C4-2B (cell line): ENCODE measurements around the gene SMOC1.

ENCODE experiments used
- H3K27ac ChIP-seq: fragments of 450-650 bp; 2 replicates; pipeline ENCODE4 v1.5.1; 2017
- CTCF ChIP-seq: fragments of 450-650 bp; conservative IDR thresholded peaks from 2 replicates; pipeline ENCODE4 v1.5.1; 2017; ENCODE audit warnings: mild to moderate bottlenecking
- ZFX ChIP-seq: fragments of 450-650 bp; IDR thresholded peaks from 2 replicates; pipeline ENCODE4 v1.6.1; 2017

The SMOC1 gene

GRCh38 chr14:69868363-69868963 is 10.8 kb upstream of the SMOC1 start:
- no peak overlapping the region for H3K27ac ChIP-seq
- TF ChIP-seq CTCF, result no peak
- no peak for TF ChIP-seq ZFX

DNA sequence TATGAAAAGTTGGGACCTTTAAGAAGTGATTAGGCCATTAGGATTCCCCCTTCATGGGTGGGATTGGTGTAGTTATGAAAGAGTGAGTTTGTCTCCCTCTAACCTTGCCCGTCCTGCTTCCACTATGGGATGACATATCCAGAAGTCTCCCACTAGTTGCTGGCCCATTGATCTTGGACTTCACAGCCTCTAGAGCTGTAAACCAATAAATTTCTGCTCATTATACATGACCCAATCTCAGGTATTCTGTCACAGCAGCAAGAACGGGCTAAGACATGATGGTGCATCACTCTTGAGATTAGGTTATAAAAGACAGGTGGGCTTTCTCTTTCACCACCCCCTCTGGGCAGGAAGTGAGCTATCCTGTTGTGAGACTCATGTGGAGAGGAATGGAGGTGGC is 8.6 kb upstream of the SMOC1 start:
- H3K27ac ChIP-seq, result no peak overlapping the region
- TF ChIP-seq CTCF (no peak), ZFX (no peak)

- TF ChIP-seq CTCF (no peak), ZFX (no peak)
- no peak overlapping the region for H3K27ac ChIP-seq
These were observed 5.1 kb upstream of the SMOC1 start for GRCh38 chr14:69873877-69874780.

DNA sequence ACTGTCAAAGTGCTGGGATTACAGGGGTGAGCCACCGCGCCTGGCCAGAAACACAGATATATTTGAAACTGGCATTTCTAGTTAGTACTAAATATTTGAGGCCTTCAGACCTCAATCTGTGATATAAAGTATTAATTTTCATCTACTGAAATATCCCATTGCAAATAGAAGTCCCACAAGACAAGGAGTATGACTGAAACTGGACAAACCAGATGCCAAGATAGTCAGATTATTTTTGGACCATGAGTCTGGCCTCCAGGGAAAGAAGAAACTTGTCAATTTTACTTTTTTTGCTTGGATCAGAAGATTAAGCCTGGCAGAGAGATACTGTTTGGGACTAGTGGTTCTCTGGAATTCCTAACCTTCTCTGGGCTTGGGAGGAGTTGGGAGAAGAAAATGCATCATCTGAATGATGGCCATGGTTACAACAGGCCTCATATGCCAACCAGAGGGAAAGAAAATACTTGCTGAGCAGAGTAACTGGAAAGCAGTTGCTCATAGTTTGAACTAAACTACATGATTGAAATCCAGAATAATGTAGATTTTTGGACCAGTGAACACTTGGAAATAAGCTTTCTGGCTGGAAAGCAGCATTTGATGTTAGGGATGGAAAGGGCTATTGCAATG is 2.9 kb upstream of the SMOC1 start:
- TF ChIP-seq CTCF (no peak), ZFX (no peak)
- H3K27ac ChIP-seq, result no peak overlapping the region

DNA sequence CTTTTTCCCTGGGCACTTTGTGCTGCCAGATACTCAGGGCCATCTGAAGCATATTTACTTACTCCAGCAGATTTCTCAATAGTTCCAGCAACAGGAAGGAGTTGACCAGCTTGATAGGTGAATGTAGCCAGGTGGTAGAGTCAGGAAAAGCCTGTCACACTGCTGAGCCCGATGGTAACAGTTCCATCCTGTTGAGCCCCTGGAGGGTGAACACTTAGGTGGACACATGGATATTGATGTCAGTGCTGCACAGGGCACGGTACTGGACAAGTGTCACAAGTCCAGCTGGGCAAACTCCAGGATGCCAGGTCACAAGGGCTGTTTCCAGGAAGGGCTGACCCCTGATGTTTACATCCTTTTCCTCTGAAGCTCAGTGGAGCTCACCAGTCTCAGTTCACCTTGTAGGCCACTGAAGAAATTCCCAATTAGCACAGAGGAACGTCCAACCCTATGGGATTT is 2.3 kb upstream of the SMOC1 start:
- H3K27ac ChIP-seq, result no peak overlapping the region
- TF ChIP-seq ZFX (no peak), CTCF (no peak)

GRCh38 chr14:69877492-69877891 is 1.7 kb upstream of the SMOC1 start:
- TF ChIP-seq ZFX (no peak), CTCF (peak; percentile 80)
- H3K27ac ChIP-seq, result no peak overlapping the region

- no peak overlapping the region for H3K27ac ChIP-seq
These were observed 965 bp upstream of the SMOC1 start for GRCh38 chr14:69878251-69878650.

More at GRCh38 chr14:69878251-69878650, 965 bp upstream of the SMOC1 start:
- TF ChIP-seq ZFX (no peak), CTCF (no peak)
